ENCODE data around the gene GHRHR.
A peak's percentile ranks its signal among the peaks of the same experiment; 100 is the strongest.

Gene GHRHR

GRCh38 chr7:31003097-31003496, 39.3 kb downstream of the GHRHR start:
- FAIRE-seq (no peak), DNase-seq (ENCODE audit: low spot score) (no peak)

GRCh38 chr7:31003721-31004120, 40.0 kb downstream of the GHRHR start:
- no peak for DNase-seq (ENCODE audit: low spot score)

GRCh38 chr7:31004393-31004792, 40.6 kb downstream of the GHRHR start:
- no peak for FAIRE-seq
- DNase-seq (ENCODE audit: low spot score): no peak

More at GRCh38 chr7:31003721-31004120, 40.0 kb downstream of the GHRHR start:
- peak; percentile 62 for FAIRE-seq

- FAIRE-seq: no peak
- no peak for DNase-seq (ENCODE audit: low spot score)
Measured at GRCh38 chr7:31006857-31007256, 43.1 kb downstream of the GHRHR start.

GRCh38 chr7:31007634-31008033, 43.9 kb downstream of the GHRHR start:
- FAIRE-seq (no peak), DNase-seq (ENCODE audit: low spot score) (no peak)

- DNase-seq (ENCODE audit: low spot score): no peak
- FAIRE-seq: no peak
Measured at GRCh38 chr7:31014826-31015225, 51.1 kb downstream of the GHRHR start.

- DNase-seq (ENCODE audit: low spot score) (no peak), FAIRE-seq (no peak)
Measured at GRCh38 chr7:31017032-31017675, 53.4 kb downstream of the GHRHR start.

- FAIRE-seq (no peak), DNase-seq (ENCODE audit: low spot score) (no peak)
Measured at GRCh38 chr7:31017721-31018120, 54.0 kb downstream of the GHRHR start.

GRCh38 chr7:31019509-31019908, 55.8 kb downstream of the GHRHR start:
- FAIRE-seq: no peak
- no peak for DNase-seq (ENCODE audit: low spot score)

GRCh38 chr7:31020161-31020560, 56.4 kb downstream of the GHRHR start:
- FAIRE-seq (peak; percentile 77), DNase-seq (ENCODE audit: low spot score) (no peak)

GRCh38 chr7:31020652-31021051, 56.9 kb downstream of the GHRHR start:
- DNase-seq (ENCODE audit: low spot score) (no peak), FAIRE-seq (peak; percentile 23)

GRCh38 chr7:31022117-31022516, 58.4 kb downstream of the GHRHR start:
- FAIRE-seq (no peak), DNase-seq (ENCODE audit: low spot score) (no peak)

GRCh38 chr7:31022726-31023125, 59.0 kb downstream of the GHRHR start:
- FAIRE-seq: no peak

GRCh38 chr7:31023877-31024276, 60.1 kb downstream of the GHRHR start:
- DNase-seq (ENCODE audit: low spot score): no peak
- FAIRE-seq: peak; percentile 35

More at GRCh38 chr7:31022726-31023125, 59.0 kb downstream of the GHRHR start:
- DNase-seq (ENCODE audit: low spot score): no peak

GRCh38 chr7:31027161-31027965, 63.6 kb downstream of the GHRHR start:
- DNase-seq (ENCODE audit: low spot score) (no peak), FAIRE-seq (no peak)

- no peak for FAIRE-seq
Measured at GRCh38 chr7:31028006-31028405, 64.3 kb downstream of the GHRHR start.

GRCh38 chr7:31028417-31028992, 64.8 kb downstream of the GHRHR start:
- DNase-seq (ENCODE audit: low spot score) (no peak), FAIRE-seq (no peak)

More at GRCh38 chr7:31028006-31028405, 64.3 kb downstream of the GHRHR start:
- DNase-seq (ENCODE audit: low spot score): no peak
